Measurements from ENCODE around the gene CRY1. TPM values are rescaled to one million over a fixed set of nuclear protein-coding genes. Genes with fewer than 3 reads are reported as not detected.

The CRY1 gene
- 10 to 100 TPM in 1 of 2 donors, 1 to 10 TPM in 1; 9.5 to 17.2 TPM for total RNA-seq
- long read RNA-seq, transcript CRY1-201 (13 exons, 3,267 nt) = major isoform, 37 of 47 reads
- long read RNA-seq, partial matches to known transcripts = 3 of 47 reads
- long read RNA-seq, other reads (novel, unspliced or antisense) = 7 of 47 reads

DNA sequence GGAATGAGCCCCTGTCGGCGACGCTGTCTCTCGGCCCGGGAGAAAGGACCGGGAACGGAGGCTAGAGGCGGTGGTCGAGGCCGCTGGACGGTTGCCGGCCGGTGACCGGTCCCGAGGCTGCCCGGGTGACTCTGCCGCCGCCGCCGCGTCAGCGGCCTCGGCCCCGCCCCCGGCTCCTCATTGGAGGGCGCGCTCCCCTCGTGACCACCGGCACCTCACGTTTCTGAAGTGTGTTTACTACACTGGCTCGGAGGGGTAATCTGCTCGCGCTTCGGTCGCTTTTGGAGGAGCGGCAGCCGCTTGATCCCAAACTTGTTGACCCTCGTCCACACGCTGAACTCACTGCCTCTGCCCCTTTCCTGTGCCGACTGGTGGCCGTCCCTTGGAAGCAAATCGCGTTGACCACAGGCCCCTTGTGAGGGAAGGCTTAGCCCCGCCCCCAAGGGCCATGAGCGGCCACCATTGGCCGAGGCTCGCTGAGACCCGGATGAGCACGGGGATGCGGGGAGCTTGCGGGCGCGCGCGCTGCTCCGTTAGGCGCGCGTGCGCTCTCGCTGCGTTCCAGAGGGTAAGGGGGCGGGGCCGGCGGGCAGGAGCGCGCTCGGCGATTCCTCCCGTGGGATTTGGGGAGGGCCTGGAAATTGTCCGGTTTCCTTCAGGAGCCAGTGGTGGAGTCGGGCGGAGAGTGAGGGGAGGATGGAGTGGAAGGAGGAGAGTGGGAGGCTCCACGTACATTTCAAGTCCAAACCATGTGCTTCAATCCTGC is at the start of gene CRY1:
Gene CRY1 (minus strand): TSS at position 133 of the 766 bp plus-strand sequence. CDS start 588 bp downstream, outside the sequence.
- intact Hi-C loops (cut with DNase I) = loop anchor here in 1 of 2 donors (5.0 kb wide), 2 partner anchors 106 to 136 kb away; partner anchors contain the start of genes MTERF2 and TMEM263
- DNase-seq = peak; percentile 98

GRCh38 chr12:107139787-107140186 is 46.4 kb upstream of the CRY1 start:
- ATAC-seq = no peak
- intact Hi-C loops (cut with DNase I) = loop anchor here in 1 of 2 donors (10.0 kb wide), 1 partner anchor 265 kb away; no protein-coding TSS in a partner anchor

More for the DNA sequence above, at the start of gene CRY1:
- ATAC-seq = peak; percentile 95 to 96

DNA sequence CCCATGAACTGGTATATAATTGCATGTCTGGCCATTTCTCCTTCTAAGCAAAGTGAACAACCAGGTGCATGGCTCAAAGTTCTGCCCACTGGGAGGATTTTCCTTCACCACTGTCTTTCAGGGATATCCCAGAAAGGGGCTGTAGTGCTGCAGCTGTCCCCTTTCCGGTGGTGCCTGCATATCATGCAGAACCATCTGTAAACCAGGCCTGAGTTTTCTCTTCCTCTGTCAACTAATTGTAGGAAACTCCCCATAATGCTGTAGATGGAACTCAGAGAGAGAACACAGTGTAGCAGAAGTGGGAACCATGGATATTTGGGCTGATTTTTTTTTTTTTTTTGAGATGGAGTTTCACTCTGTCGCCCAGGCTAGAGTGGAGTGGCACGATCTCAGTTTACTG is 45.6 kb upstream of the CRY1 start:
- no peak for ATAC-seq
- intact Hi-C loops (cut with DNase I) = loop anchor here in 1 of 2 donors (10.0 kb wide), 1 partner anchor 266 kb away; no protein-coding TSS in a partner anchor
- no peak for DNase-seq

More at GRCh38 chr12:107139787-107140186, 46.4 kb upstream of the CRY1 start:
- no peak for DNase-seq

- intact Hi-C loops (cut with DNase I) = loop anchor here in 1 of 2 donors (10.0 kb wide), 1 partner anchor 270 kb away; no protein-coding TSS in a partner anchor
- DNase-seq (no peak), ATAC-seq (no peak)
These were observed 41.8 kb upstream of the CRY1 start for GRCh38 chr12:107135177-107135576.

GRCh38 chr12:107134558-107134957 is 41.2 kb upstream of the CRY1 start:
- no peak for DNase-seq
- no peak for ATAC-seq
- intact Hi-C loops (cut with DNase I) = loop anchor here in 1 of 2 donors (10.0 kb wide), 1 partner anchor 270 kb away; no protein-coding TSS in a partner anchor

GRCh38 chr12:107133462-107133861 is 40.1 kb upstream of the CRY1 start:
- ATAC-seq (no peak), DNase-seq (no peak)
- intact Hi-C loops (cut with DNase I) = loop anchor here (2.0 to 10.0 kb wide), 2 partner anchors 271 to 473 kb away; no protein-coding TSS in a partner anchor

DNA sequence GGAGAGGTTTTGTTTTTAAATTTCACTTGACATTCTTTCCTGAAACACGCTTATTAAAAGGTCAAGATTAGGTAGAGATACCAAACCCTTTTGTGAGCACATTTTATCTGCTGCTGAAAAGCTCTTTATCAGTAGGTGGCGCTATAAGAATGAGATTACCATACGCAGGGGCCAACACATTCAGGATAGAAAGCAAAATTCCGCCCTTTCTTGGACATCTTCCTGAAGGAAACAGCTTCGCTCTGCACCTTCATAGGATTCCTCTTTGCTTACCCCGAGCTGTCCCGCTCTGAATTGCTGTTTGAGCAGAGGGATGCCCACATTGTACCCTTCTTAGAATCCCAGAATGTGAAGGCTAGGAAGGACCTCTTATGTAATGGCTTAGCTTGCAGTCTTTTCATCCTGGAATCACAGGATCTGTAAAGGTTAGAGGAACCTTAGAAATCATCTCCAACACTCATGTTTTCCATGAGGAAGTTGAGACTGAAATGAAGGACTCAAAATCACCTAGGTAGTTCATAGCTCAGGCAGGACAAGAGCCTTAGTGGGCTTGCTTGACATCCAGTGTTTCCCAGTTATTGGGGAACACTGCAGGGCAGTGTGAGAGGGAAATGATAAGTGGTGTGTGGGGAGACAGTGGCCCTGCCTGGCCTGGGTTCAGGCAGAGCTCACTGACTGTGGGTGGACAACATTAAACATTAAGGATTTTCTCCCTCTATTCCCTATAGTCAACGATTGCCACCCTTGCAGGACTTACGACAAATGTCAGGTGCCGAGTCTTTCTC is 38.7 kb upstream of the CRY1 start:
- intact Hi-C loops (cut with DNase I) = loop anchor here (1.0 to 10.0 kb wide), 3 partner anchors 273 to 475 kb away; no protein-coding TSS in a partner anchor
- ATAC-seq (peak in 1 of 2 donors; percentile 47), DNase-seq (no peak)

- intact Hi-C loops (cut with DNase I) = loop anchor here in 1 of 2 donors (10.0 kb wide), 1 partner anchor 274 kb away; no protein-coding TSS in a partner anchor
- ATAC-seq = no peak
These were observed 37.7 kb upstream of the CRY1 start for GRCh38 chr12:107130830-107131611.

DNA sequence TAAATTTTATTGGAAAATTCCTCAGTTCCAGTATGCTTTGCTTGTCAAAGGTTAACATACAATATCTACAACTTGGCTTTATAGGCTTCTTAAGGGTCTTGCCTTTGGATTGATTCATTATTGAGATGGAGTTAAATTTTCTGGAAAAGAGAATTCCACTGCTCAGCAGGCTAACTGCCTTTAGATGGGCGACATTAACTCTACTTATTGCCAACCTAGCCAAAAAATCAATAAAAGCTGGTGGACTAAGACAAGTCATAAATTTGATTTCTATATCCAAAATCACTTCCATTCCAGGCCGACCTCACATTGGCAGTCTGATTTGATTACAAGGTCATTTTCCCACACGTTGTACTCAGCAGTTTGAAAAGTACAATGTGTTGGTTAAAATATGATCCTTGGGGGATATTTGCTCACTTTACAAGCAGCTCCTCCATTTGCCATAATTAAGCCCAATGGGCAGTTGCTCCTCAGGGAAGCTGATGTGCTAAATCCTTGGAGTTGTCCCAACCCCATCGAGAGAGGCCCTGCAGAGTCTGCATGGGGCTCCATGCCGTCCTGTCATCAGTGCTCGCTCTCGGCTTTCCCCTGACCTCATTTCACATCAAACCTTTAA is 36.1 kb upstream of the CRY1 start:
- DNase-seq (no peak), ATAC-seq (no peak)
- intact Hi-C loops (cut with DNase I) = no loop called here

More at GRCh38 chr12:107130830-107131611, 37.7 kb upstream of the CRY1 start:
- DNase-seq = no peak

DNA sequence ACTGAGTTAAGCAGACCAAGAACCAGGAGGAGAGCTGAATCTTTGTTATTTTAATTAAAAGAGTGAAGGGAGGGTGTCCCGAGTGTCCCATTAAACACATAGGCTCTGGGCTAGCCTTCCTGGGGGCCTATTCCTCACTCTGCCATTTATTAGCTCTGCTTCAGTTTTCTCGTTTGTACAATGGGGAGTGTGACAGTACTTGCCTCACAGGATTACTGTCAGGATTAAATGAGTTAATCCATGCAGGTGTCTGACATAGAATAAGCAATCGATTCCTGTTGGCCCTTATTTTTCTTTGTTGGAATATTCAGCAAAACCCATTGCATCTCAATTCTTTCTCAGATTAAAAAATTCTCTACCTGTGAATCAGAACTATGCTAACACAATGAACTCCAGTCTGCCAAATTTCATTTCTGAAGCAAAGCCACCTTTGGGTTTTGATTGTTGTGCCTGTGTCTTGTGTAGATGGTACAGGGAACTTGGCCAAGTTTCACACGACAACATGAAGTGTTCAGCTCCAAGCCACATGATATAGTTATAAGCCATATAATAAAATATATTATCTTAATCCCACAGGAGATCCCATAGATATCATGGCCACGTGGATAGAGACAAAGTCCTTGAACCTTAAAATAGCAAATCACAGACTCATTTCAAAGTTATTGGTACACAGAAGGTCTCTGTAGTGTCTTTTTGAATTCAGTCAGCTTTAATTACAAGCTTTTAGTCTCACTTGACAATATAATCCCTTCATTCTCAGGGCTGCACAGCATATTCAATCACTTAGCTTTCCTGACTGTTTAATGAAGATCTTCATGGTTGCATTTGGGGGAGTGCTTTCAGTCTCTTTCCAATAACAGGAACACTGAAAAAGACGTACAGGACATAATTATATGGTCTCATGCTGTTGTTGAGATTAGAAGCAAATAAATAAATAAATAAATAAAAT is 34.4 kb upstream of the CRY1 start:
- no peak for ATAC-seq
- no peak for DNase-seq
- intact Hi-C loops (cut with DNase I) = no loop called here

- ATAC-seq = no peak
- intact Hi-C loops (cut with DNase I) = no loop called here
- no peak for DNase-seq
These were observed 33.6 kb upstream of the CRY1 start for GRCh38 chr12:107126796-107127481.

GRCh38 chr12:107125833-107126232 is 32.5 kb upstream of the CRY1 start:
- intact Hi-C loops (cut with DNase I) = no loop called here
- DNase-seq (no peak), ATAC-seq (no peak)

GRCh38 chr12:107122452-107122958 is 29.2 kb upstream of the CRY1 start:
- intact Hi-C loops (cut with DNase I) = no loop called here
- DNase-seq (no peak), ATAC-seq (no peak)

DNA sequence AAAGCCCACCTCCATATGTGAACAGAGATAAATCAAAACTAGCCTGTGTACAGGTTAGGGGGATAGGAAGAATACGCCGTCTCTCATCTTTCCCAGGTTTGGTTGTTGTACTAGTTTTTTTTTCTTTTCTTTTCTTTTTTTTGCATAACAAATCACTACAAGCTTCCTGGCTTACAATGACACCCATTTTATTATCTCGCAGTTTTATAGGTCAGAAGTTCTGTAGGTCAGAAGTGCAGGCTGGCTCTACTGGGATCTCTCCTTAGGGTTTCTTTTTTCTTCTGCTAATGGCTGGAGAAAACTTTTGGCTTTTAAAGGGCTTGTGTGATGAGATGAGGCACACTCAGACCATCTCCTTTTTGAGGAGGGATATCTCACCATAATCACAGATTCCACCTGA is 25.7 kb upstream of the CRY1 start:
- intact Hi-C loops (cut with DNase I) = no loop called here
- ATAC-seq (no peak), DNase-seq (no peak)

- DNase-seq (no peak), ATAC-seq (no peak)
- intact Hi-C loops (cut with DNase I) = no loop called here
These were observed 25.3 kb upstream of the CRY1 start for GRCh38 chr12:107118624-107119023.

DNA sequence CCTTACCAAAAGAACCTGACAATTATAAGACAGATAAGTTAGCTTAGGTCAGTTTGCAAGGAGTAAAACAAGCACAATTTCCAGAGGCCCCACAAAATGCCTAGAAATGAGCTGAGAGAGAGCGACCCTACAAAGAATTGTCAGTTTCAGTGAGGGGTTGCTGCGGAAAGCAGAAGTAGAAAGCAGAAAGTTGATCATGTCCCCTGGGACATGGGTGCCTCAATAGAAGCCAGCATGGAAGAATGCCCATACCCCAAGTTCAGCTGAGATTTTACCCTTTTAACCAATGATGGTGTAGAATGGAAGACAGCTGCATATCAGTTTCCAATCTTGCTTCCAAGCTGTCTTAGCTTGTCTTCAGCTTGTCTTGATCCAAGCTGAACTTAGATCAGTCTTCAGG is 21.8 kb upstream of the CRY1 start:
- DNase-seq (no peak), ATAC-seq (no peak)
- intact Hi-C loops (cut with DNase I) = no loop called here
